IPS-20b (cell line): ENCODE results near the gene ACTN4.
"Not testable (repeated sequence)": the region's sequence is repeated elsewhere in the genome, so short reads cannot be mapped to it uniquely, and the experiment has no call there.

Source experiments
- H3K27ac ChIP-seq: one replicate; pipeline ENCODE4 v1.5.1; 2013; ENCODE audit warnings: low read length
- H3K27me3 ChIP-seq: 2 replicates; pipeline ENCODE4 v1.6.1; 2013; ENCODE audit warnings: mild to moderate bottlenecking, low read length, inconsistent platforms; ENCODE audit not compliant: insufficient read depth
- H3K36me3 ChIP-seq: 2 replicates; pipeline ENCODE4 v1.6.1; 2013; ENCODE audit warnings: low read depth, mild to moderate bottlenecking, inconsistent platforms, low read length, moderate library complexity; ENCODE audit not compliant: insufficient read depth
- H3K4me1 ChIP-seq: 2 replicates; pipeline ENCODE4 v1.6.1; 2013; ENCODE audit warnings: mild to moderate bottlenecking, control low read depth, inconsistent platforms, low read length, moderate library complexity; ENCODE audit not compliant: insufficient read depth
- H3K4me3 ChIP-seq: 2 replicates; pipeline ENCODE4 v1.5.1; 2013; ENCODE audit warnings: mild to moderate bottlenecking, low read length, inconsistent platforms
- H3K9ac ChIP-seq: 2 replicates; pipeline ENCODE4 v1.6.1; 2013; ENCODE audit warnings: low read depth, mild to moderate bottlenecking, inconsistent platforms, low read length, moderate library complexity
- H3K9me3 ChIP-seq: 2 replicates; pipeline ENCODE4 v1.6.1; 2013; ENCODE audit warnings: mild to moderate bottlenecking, low read depth, low read length, inconsistent platforms; ENCODE audit not compliant: insufficient read depth

Gene ACTN4

DNA sequence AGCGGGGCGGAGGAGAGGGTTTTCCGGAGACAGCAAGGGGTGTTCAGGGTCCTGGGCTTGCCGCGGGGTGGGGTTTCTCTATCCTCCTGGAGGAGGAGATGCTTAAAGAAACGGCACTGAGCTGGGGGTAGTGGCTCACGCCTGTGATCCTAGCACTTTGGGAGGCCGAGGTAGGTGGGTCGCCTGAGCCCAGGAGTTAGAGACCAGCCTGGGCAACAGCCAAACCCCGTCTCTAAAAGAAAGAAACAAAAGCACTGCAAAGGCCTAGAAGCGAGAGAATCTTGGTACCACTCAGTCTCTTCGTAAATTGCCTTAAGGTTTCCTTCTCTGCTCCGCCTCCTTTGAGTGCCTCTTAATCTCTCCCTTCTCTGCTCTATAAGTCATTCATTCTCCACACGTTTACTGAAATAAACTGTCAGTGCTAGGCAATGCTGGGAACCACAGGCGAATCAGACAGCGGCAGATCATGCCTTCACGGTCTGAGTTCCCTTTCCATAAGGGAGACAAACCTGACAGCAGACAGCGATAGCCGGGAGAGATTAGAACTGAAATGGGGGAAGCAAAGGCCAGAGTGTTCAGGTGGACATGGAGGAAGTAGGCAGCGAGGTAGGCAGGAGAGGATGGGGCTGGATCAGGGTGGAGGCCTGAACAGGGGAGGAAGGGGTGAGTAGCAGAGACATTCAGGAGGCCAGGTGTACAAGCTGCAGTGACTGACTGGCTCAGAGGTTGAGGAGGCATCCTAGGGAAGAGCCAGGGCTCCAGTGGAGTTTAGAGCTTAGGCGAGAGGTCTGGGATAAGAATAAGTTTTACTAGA lies 27.9 kb upstream of the ACTN4 start:
- Histone ChIP-seq H3K9me3 (no peaks in the 10 kb centered on the region), H3K36me3 (peaks cover 41% of the 10 kb centered on the region), H3K4me1 (peaks cover 4% of the 10 kb centered on the region; the same call in 1 of the 2 replicates), H3K4me3 (peak overlapping the region; percentile 97), H3K9ac (peak overlapping the region; percentile 96), H3K27me3 (no peaks in the 10 kb centered on the region), H3K27ac (no peak overlapping the region)

GRCh38 chr19:38624822-38625221 lies 22.6 kb upstream of the ACTN4 start:
- Histone ChIP-seq H3K9ac (no peak overlapping the region), H3K27ac (no peak overlapping the region), H3K9me3 (no peaks in the 10 kb centered on the region), H3K4me3 (no peak overlapping the region), H3K36me3 (peaks cover 92% of the 10 kb centered on the region), H3K27me3 (no peaks in the 10 kb centered on the region), H3K4me1 (no peaks in the 10 kb centered on the region)

GRCh38 chr19:38626401-38626800 lies 21.0 kb upstream of the ACTN4 start:
- Histone ChIP-seq H3K27me3 (no peaks in the 10 kb centered on the region), H3K27ac (no peak overlapping the region), H3K4me3 (no peak overlapping the region), H3K9ac (no peak overlapping the region), H3K36me3 (peaks cover 91% of the 10 kb centered on the region), H3K9me3 (no peaks in the 10 kb centered on the region), H3K4me1 (no peaks in the 10 kb centered on the region)

- H3K4me3 ChIP-seq = no peak overlapping the region
- no peaks in the 10 kb centered on the region for H3K4me1 ChIP-seq
- H3K27me3 ChIP-seq = no peaks in the 10 kb centered on the region
- no peak overlapping the region for H3K27ac ChIP-seq
- H3K36me3 ChIP-seq = peaks cover 78% of the 10 kb centered on the region
- H3K9me3 ChIP-seq = no peaks in the 10 kb centered on the region
- H3K9ac ChIP-seq = no peak overlapping the region
Measured at GRCh38 chr19:38629568-38629967, 17.9 kb upstream of the ACTN4 start.

DNA sequence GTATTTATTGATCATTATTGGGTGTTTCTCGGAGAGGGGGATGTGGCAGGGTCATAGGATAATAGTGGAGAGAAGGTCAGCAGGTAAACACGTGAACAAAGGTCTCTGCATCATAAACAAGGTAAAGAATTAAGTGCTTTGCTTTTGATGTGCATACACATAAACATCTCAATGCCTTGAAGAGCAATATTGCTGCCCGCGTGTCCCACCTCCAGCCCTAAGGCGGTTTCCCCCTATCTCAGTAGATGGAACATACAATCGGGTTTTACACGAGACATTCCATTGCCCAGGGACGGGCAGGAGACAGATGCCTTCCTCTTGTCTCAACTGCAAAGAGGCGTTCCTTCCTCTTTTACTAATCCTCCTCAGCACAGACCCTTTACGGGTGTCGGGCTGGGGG lies 16.1 kb upstream of the ACTN4 start:
- not testable (repeated sequence) for H3K4me1 ChIP-seq, H3K27me3 ChIP-seq, H3K27ac ChIP-seq, H3K9me3 ChIP-seq, H3K9ac ChIP-seq, H3K4me3 ChIP-seq
- peaks cover 78% of the 10 kb centered on the region for H3K36me3 ChIP-seq

GRCh38 chr19:38631811-38632475 lies 15.5 kb upstream of the ACTN4 start:
- H3K27ac ChIP-seq, H3K4me1 ChIP-seq, H3K4me3 ChIP-seq, H3K9me3 ChIP-seq, H3K9ac ChIP-seq, H3K27me3 ChIP-seq: not testable (repeated sequence)
- H3K36me3 ChIP-seq = peaks cover 76% of the 10 kb centered on the region

DNA sequence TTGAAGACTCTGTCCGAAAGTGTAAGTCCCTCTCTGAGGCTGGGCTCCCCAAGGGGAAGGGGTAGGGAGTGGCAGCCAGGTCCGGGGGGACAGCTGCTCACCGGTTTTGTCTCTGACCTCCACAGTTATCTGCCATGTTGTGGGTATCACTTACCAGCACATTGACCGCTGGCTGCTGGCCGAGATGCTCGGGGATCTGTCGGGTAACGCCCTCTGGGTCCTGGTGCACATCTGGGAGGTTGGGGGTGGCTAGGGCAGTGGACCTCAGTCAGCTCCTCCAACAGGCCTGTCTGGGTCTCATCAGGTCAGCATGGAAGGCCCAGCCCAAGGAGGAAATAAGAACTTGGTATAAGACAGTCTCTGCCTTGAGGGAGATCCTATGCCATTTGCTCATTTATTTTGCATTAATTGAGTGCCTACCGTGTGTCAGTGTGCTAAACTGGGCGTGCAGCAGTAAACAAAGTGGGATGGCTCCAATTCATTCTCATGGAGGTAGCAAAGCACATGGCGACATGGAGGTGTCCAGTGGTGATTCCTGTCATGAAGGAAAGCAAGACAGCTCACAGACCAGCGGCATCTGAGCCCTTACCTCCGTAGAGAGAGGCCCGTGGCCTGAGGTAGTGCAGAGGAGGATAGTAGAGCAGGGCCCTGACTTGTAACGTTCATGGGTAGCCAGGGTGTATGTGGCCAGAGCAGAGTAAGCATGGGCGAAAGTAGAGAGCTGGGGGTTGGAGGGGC lies 14.8 kb upstream of the ACTN4 start:
- Histone ChIP-seq H3K27me3 (no peaks in the 10 kb centered on the region), H3K9ac (no peak overlapping the region), H3K4me1 (no peaks in the 10 kb centered on the region), H3K4me3 (no peak overlapping the region), H3K36me3 (peaks cover 69% of the 10 kb centered on the region), H3K27ac (no peak overlapping the region), H3K9me3 (no peaks in the 10 kb centered on the region)

DNA sequence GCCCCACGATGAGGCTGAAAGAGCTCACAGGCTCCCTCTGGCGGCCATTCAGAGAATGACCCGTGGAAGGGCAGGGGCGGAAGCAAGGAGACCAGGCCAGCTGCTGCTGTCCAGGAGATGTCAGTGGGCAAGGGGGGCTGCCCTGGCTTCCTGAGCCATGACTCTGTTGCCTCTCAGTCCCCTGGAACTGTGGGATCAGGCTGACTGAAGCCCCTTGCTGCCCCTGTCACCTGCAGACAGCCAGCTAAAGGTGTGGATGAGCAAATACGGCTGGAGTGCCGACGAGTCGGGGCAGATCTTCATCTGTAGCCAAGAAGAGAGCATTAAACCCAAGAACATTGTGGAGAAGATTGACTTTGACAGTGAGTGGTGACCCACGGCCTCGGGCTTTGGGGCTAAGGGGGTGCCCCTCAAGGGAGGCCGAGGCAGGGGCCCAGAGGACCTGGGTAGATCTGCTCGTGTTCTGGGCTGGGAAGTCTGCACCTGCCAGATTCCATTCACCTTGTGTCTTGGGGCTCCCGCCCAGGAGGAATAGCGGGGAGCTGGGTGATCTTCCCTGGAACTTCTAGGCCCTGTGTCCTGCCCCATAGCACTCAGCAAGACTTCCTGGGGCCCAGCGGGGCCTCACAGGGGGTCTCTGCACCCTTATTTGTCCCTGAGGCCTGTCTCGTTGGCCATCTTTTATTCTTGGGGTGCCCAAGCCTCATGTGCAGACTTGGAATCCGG lies 12.5 kb upstream of the ACTN4 start:
- Histone ChIP-seq H3K9me3 (no peaks in the 10 kb centered on the region), H3K27me3 (no peaks in the 10 kb centered on the region), H3K9ac (no peak overlapping the region), H3K36me3 (peaks cover 47% of the 10 kb centered on the region), H3K4me1 (no peaks in the 10 kb centered on the region), H3K27ac (no peak overlapping the region), H3K4me3 (no peak overlapping the region)

GRCh38 chr19:38635483-38636399 lies 11.7 kb upstream of the ACTN4 start:
- Histone ChIP-seq H3K9ac (no peak overlapping the region), H3K4me3 (no peak overlapping the region), H3K9me3 (no peaks in the 10 kb centered on the region), H3K27me3 (no peaks in the 10 kb centered on the region), H3K36me3 (peaks cover 40% of the 10 kb centered on the region), H3K4me1 (no peaks in the 10 kb centered on the region), H3K27ac (no peak overlapping the region)

GRCh38 chr19:38638461-38638860 lies 9.0 kb upstream of the ACTN4 start:
- Histone ChIP-seq H3K9me3 (no peaks in the 10 kb centered on the region), H3K4me1 (peaks cover 2% of the 10 kb centered on the region; the same call in 1 of the 2 replicates), H3K27me3 (no peaks in the 10 kb centered on the region), H3K9ac (no peak overlapping the region), H3K4me3 (no peak overlapping the region), H3K36me3 (peaks cover 24% of the 10 kb centered on the region), H3K27ac (no peak overlapping the region)
